ENCODE measurements around the gene PXDC1. TPM values are rescaled to one million over a fixed set of nuclear protein-coding genes. Genes with fewer than 3 reads are reported as not detected.

The PXDC1 gene
- total and polyA plus RNA-seq, 4 donors: 24.1 to 106 (median 77.6) TPM

DNA sequence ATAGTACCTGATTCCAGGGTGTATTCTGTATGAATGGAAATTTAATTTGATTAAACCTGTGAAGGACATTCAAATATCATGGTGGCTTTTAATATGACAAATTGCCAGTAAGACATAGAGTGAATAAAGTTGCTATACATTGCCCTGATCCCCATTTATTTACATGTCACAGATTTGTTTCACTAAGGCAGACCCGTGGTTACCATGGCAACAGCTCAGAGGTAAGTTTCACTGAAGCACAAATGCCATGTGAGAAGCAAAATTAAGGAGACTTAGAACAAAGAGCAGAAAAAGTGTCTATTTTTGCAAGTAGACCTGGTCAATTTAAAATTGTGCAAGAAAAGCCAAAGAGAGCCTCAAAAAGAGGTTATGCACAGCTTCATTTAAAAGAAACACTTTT, 63.7 kb downstream of the PXDC1 start:
- Histone ChIP-seq H3K4me3 (ENCODE audit: low read depth in 1 of 3, low read length in 3 of 3) (no peak overlapping the region), H3K27me3 (ENCODE audit: control insufficient read depth in 4 of 4, insufficient read depth in 4 of 4, low read length in 3 of 4) (no peaks in the 10 kb centered on the region), H3K36me3 (ENCODE audit: control insufficient read depth in 4 of 4, insufficient read depth in 3 of 4, low read depth in 1 of 4, low read length in 3 of 4) (no peaks in the 10 kb centered on the region), H3K27ac (ENCODE audit: low read depth in 1 of 2, low read length in 2 of 2) (no peak overlapping the region), H3K9ac (ENCODE audit: low read depth in 1 of 2, low read length in 2 of 2) (no peak overlapping the region), H3K9me3 (ENCODE audit: control insufficient read depth in 4 of 4, low read length in 3 of 4) (no peaks in the 10 kb centered on the region), H3K4me1 (ENCODE audit: control insufficient read depth in 4 of 4, insufficient read depth in 4 of 4, low read length in 3 of 4) (no peaks in the 10 kb centered on the region)
- DNase-seq (ENCODE audit: low spot score): no peak
- no peak for TF ChIP-seq GABPA (IDR thresholded peaks at IDR 0.05 in 1 of 2, conservative IDR thresholded peaks at IDR 0.05 in 1 of 2)
- no peak for TF ChIP-seq TAF1 (conservative IDR thresholded peaks at IDR 0.05)
- TF ChIP-seq, protein P1, sequence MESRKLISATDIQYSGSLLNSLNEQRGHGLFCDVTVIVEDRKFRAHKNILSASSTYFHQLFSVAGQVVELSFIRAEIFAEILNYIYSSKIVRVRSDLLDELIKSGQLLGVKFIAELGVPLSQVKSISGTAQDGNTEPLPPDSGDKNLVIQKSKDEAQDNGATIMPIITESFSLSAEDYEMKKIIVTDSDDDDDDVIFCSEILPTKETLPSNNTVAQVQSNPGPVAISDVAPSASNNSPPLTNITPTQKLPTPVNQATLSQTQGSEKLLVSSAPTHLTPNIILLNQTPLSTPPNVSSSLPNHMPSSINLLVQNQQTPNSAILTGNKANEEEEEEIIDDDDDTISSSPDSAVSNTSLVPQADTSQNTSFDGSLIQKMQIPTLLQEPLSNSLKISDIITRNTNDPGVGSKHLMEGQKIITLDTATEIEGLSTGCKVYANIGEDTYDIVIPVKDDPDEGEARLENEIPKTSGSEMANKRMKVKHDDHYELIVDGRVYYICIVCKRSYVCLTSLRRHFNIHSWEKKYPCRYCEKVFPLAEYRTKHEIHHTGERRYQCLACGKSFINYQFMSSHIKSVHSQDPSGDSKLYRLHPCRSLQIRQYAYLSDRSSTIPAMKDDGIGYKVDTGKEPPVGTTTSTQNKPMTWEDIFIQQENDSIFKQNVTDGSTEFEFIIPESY (IDR thresholded peaks at IDR 0.05): no peak
- TF ChIP-seq NR2F2 (IDR thresholded peaks at IDR 0.05): no peak
- 75% methylated on average over 1 of the region's 1 CpG for WGBS

DNA sequence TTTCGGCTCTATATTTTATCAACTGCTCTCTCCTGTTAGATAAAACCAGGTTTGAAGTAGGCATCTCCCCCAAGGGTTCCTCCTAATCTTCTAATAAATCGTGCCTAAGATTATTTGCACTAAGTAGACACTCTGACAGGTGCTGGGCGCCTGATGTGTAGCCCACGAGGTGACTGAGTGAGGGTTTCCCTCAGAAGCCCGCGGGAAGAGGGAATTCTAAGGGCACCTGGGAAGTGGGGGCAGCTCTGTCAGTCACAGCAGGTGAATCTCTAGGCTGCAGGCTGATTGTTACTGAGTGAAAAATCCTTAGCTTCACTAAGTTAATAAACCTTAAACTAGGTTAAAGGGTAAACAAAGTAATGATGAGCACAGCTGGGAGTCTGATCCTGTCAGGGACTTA, 68.2 kb downstream of the PXDC1 start:
- Histone ChIP-seq H3K4me1 (ENCODE audit: control insufficient read depth in 4 of 4, insufficient read depth in 4 of 4, low read length in 3 of 4) (no peaks in the 10 kb centered on the region), H3K27me3 (ENCODE audit: control insufficient read depth in 4 of 4, insufficient read depth in 4 of 4, low read length in 3 of 4) (no peaks in the 10 kb centered on the region), H3K9me3 (ENCODE audit: control insufficient read depth in 4 of 4, low read length in 3 of 4) (peaks cover 0 to 6% (median 5%) of the 10 kb centered on the region in 4 donors), H3K4me3 (ENCODE audit: low read depth in 1 of 3, low read length in 3 of 3) (no peak overlapping the region), H3K36me3 (ENCODE audit: control insufficient read depth in 4 of 4, insufficient read depth in 3 of 4, low read depth in 1 of 4, low read length in 3 of 4) (no peaks in the 10 kb centered on the region), H3K27ac (ENCODE audit: low read depth in 1 of 2, low read length in 2 of 2) (no peak overlapping the region), H3K9ac (ENCODE audit: low read depth in 1 of 2, low read length in 2 of 2) (no peak overlapping the region)
- no peak for DNase-seq (ENCODE audit: low spot score)
- 70% methylated on average over 6 of the region's 6 CpGs for WGBS
- TF ChIP-seq RAD21 (IDR thresholded peaks at IDR 0.05) (no peak), FOXA1 (IDR thresholded peaks at IDR 0.05) (no peak), GABPA (IDR thresholded peaks at IDR 0.05 in 1 of 2, conservative IDR thresholded peaks at IDR 0.05 in 1 of 2) (no peak), SP1 (IDR thresholded peaks at IDR 0.05) (no peak), YY1 (IDR thresholded peaks at IDR 0.05) (no peak), HNF4A (conservative IDR thresholded peaks at IDR 0.05) (no peak), NR2F2 (IDR thresholded peaks at IDR 0.05) (no peak), EGR1 (IDR thresholded peaks at IDR 0.05; ENCODE audit: low read depth in 2 of 2) (no peak), JUND (IDR thresholded peaks at IDR 0.05) (no peak), RXRA (IDR thresholded peaks at IDR 0.05) (no peak), FOXA2 (IDR thresholded peaks at IDR 0.05) (no peak), TAF1 (conservative IDR thresholded peaks at IDR 0.05) (no peak), HNF4G (IDR thresholded peaks at IDR 0.05) (no peak)
- TF ChIP-seq, protein P2, sequence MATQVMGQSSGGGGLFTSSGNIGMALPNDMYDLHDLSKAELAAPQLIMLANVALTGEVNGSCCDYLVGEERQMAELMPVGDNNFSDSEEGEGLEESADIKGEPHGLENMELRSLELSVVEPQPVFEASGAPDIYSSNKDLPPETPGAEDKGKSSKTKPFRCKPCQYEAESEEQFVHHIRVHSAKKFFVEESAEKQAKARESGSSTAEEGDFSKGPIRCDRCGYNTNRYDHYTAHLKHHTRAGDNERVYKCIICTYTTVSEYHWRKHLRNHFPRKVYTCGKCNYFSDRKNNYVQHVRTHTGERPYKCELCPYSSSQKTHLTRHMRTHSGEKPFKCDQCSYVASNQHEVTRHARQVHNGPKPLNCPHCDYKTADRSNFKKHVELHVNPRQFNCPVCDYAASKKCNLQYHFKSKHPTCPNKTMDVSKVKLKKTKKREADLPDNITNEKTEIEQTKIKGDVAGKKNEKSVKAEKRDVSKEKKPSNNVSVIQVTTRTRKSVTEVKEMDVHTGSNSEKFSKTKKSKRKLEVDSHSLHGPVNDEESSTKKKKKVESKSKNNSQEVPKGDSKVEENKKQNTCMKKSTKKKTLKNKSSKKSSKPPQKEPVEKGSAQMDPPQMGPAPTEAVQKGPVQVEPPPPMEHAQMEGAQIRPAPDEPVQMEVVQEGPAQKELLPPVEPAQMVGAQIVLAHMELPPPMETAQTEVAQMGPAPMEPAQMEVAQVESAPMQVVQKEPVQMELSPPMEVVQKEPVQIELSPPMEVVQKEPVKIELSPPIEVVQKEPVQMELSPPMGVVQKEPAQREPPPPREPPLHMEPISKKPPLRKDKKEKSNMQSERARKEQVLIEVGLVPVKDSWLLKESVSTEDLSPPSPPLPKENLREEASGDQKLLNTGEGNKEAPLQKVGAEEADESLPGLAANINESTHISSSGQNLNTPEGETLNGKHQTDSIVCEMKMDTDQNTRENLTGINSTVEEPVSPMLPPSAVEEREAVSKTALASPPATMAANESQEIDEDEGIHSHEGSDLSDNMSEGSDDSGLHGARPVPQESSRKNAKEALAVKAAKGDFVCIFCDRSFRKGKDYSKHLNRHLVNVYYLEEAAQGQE (IDR thresholded peaks at IDR 0.05): no peak
- TF ChIP-seq, protein P1 (IDR thresholded peaks at IDR 0.05): no peak
- TF ChIP-seq, protein P3, sequence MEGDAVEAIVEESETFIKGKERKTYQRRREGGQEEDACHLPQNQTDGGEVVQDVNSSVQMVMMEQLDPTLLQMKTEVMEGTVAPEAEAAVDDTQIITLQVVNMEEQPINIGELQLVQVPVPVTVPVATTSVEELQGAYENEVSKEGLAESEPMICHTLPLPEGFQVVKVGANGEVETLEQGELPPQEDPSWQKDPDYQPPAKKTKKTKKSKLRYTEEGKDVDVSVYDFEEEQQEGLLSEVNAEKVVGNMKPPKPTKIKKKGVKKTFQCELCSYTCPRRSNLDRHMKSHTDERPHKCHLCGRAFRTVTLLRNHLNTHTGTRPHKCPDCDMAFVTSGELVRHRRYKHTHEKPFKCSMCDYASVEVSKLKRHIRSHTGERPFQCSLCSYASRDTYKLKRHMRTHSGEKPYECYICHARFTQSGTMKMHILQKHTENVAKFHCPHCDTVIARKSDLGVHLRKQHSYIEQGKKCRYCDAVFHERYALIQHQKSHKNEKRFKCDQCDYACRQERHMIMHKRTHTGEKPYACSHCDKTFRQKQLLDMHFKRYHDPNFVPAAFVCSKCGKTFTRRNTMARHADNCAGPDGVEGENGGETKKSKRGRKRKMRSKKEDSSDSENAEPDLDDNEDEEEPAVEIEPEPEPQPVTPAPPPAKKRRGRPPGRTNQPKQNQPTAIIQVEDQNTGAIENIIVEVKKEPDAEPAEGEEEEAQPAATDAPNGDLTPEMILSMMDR (IDR thresholded peaks at IDR 0.05; ENCODE audit: low read depth, low read length, missing input control): no peak
- TF ChIP-seq, protein P4, sequence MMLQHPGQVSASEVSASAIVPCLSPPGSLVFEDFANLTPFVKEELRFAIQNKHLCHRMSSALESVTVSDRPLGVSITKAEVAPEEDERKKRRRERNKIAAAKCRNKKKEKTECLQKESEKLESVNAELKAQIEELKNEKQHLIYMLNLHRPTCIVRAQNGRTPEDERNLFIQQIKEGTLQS (IDR thresholded peaks at IDR 0.05): no peak
- TF ChIP-seq, protein P5, sequence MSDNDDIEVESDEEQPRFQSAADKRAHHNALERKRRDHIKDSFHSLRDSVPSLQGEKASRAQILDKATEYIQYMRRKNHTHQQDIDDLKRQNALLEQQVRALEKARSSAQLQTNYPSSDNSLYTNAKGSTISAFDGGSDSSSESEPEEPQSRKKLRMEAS (IDR thresholded peaks at IDR 0.05): no peak

All from liver (tissue), 9 donors.